Measurements from ENCODE around the gene CHAD.

CHAD gene

GRCh38 chr17:50467114-50467854, 1.4 kb downstream of the CHAD start:
- TF ChIP-seq POU6F1 (CRISPR knock-in tag; IDR thresholded peaks at IDR 0.05; ENCODE audit: borderline replicate concordance, low read depth) (no peak), ZNF70 (CRISPR knock-in tag; IDR thresholded peaks at IDR 0.05) (no peak), ESRRG (CRISPR knock-in tag; IDR thresholded peaks at IDR 0.05) (no peak), SNAI2 (CRISPR knock-in tag; IDR thresholded peaks at IDR 0.05) (no peak), ZFP3 (CRISPR knock-in tag; IDR thresholded peaks at IDR 0.05) (no peak), GLIS3 (CRISPR knock-in tag; IDR thresholded peaks at IDR 0.05) (no peak), ZNF8 (CRISPR knock-in tag; IDR thresholded peaks at IDR 0.05) (no peak), PPARA (CRISPR knock-in tag; IDR thresholded peaks at IDR 0.05; ENCODE audit: borderline replicate concordance) (no peak), OSR1 (CRISPR knock-in tag; IDR thresholded peaks at IDR 0.05) (no peak), CSDC2 (CRISPR knock-in tag; IDR thresholded peaks at IDR 0.05) (no peak), TSHZ2 (CRISPR knock-in tag; IDR thresholded peaks at IDR 0.05) (no peak)
- ATAC-seq: no peak

GRCh38 chr17:50466371-50467113, 2.1 kb downstream of the CHAD start:
- ATAC-seq: no peak

More at GRCh38 chr17:50466371-50467113, 2.1 kb downstream of the CHAD start:
- no peak for TF ChIP-seq ZNF70 (CRISPR knock-in tag; IDR thresholded peaks at IDR 0.05)
- TF ChIP-seq BACH2 (CRISPR knock-in tag; IDR thresholded peaks at IDR 0.05; ENCODE audit: borderline replicate concordance): no peak
- no peak for TF ChIP-seq TCF4 (CRISPR knock-in tag; IDR thresholded peaks at IDR 0.05; ENCODE audit: borderline replicate concordance)
- no peak for TF ChIP-seq ZC3H10 (CRISPR knock-in tag; IDR thresholded peaks at IDR 0.05)
- no peak for TF ChIP-seq GLIS3 (CRISPR knock-in tag; IDR thresholded peaks at IDR 0.05)
- no peak for TF ChIP-seq ZFP30 (CRISPR knock-in tag; IDR thresholded peaks at IDR 0.05)
- TF ChIP-seq ZFP3 (CRISPR knock-in tag; IDR thresholded peaks at IDR 0.05): no peak
- TF ChIP-seq ZNF8 (CRISPR knock-in tag; IDR thresholded peaks at IDR 0.05): no peak
- no peak for TF ChIP-seq POU6F1 (CRISPR knock-in tag; IDR thresholded peaks at IDR 0.05; ENCODE audit: borderline replicate concordance, low read depth)
- no peak for TF ChIP-seq TSHZ2 (CRISPR knock-in tag; IDR thresholded peaks at IDR 0.05)
- TF ChIP-seq SNAI2 (CRISPR knock-in tag; IDR thresholded peaks at IDR 0.05): no peak
- no peak for TF ChIP-seq CSRNP3 (CRISPR knock-in tag; IDR thresholded peaks at IDR 0.05)
- TF ChIP-seq CSDC2 (CRISPR knock-in tag; IDR thresholded peaks at IDR 0.05): no peak

Measured in SK-N-SH treated with all-trans-retinoic acid at 6 μM for 48 hours (cell line).